ENCODE results near the gene PRKCA.
"Not testable (repeated sequence)": the region's sequence is repeated elsewhere in the genome, so short reads cannot be mapped to it uniquely, and the experiment has no call there.

PRKCA gene

GRCh38 chr17:66704858-66705520, 402.6 kb downstream of the PRKCA start:
- no peak for DNase-seq

- no peak for DNase-seq
These were observed 404.5 kb downstream of the PRKCA start for GRCh38 chr17:66706851-66707450.

- DNase-seq = no peak
These were observed 409.0 kb downstream of the PRKCA start for GRCh38 chr17:66711401-66711800.

GRCh38 chr17:66711881-66712321, 409.5 kb downstream of the PRKCA start:
- DNase-seq = no peak

- DNase-seq = no peak
These were observed 410.0 kb downstream of the PRKCA start for GRCh38 chr17:66712453-66712852.

- DNase-seq = not testable (repeated sequence)
These were observed 410.7 kb downstream of the PRKCA start for GRCh38 chr17:66713021-66713532.

GRCh38 chr17:66713533-66714042, 411.2 kb downstream of the PRKCA start:
- DNase-seq = no peak

GRCh38 chr17:66714046-66715023, 411.9 kb downstream of the PRKCA start:
- DNase-seq = no peak

GRCh38 chr17:66715076-66715675, 412.8 kb downstream of the PRKCA start:
- no peak for DNase-seq

GRCh38 chr17:66715745-66716156, 413.3 kb downstream of the PRKCA start:
- no peak for DNase-seq

GRCh38 chr17:66716236-66717026, 414.0 kb downstream of the PRKCA start:
- DNase-seq = no peak

GRCh38 chr17:66717641-66718058, 415.2 kb downstream of the PRKCA start:
- no peak for DNase-seq

- DNase-seq = no peak
These were observed 417.6 kb downstream of the PRKCA start for GRCh38 chr17:66720027-66720426.

GRCh38 chr17:66720567-66720966, 418.2 kb downstream of the PRKCA start:
- DNase-seq = no peak

- no peak for DNase-seq
These were observed 419.9 kb downstream of the PRKCA start for GRCh38 chr17:66722341-66722740.

GRCh38 chr17:66724581-66725341, 422.3 kb downstream of the PRKCA start:
- DNase-seq = no peak

- not testable (repeated sequence) for DNase-seq
These were observed 423.0 kb downstream of the PRKCA start for GRCh38 chr17:66725438-66725837.

GRCh38 chr17:66725956-66726355, 423.5 kb downstream of the PRKCA start:
- no peak for DNase-seq

- no peak for DNase-seq
These were observed 424.0 kb downstream of the PRKCA start for GRCh38 chr17:66726371-66726770.

- no peak for DNase-seq
These were observed 424.4 kb downstream of the PRKCA start for GRCh38 chr17:66726846-66727245.

Measured in activated naive CD4-positive, alpha-beta T cell treated with anti-CD3 and anti-CD28 coated beads, Interleukin-2, amount 50 U/mL, for 16 hours (primary cell).